Inflammatory macrophage (primary cell): ENCODE measurements around the gene POM121C.
"Not testable (repeated sequence)": the region's sequence is repeated elsewhere in the genome, so short reads cannot be mapped to it uniquely, and the experiment has no call there.

Experiments used
- DNase-seq, 2 donors: peaks; one replicate each; pipeline ENCODE4 v3.0.0-alpha.2; 2020 to 2022
- total RNA-seq, 18 experiments: gene quantifications; one replicate each; lab custom pipeline; 2026; ENCODE audit warnings: mixed read lengths in 6 of 18, inconsistent platforms in 2 of 18; lab: John Stamatoyannopoulos, UW

The POM121C gene
- 2.9 to 28.8 (median 6.2) reads per million in 18 experiments for total RNA-seq

- DNase-seq, result peak; percentile 73 to 83
Observed at GRCh38 chr7:75485979-75486643, at the start of gene POM121C. Gene POM121C (minus strand): TSS chr7:75486299. CDS start chr7:75441496, 44,803 bp downstream.

GRCh38 chr7:75534727-75535307, 48.7 kb upstream of the POM121C start:
- DNase-seq, result peak; percentile 73 to 85

GRCh38 chr7:75533926-75534325, 47.8 kb upstream of the POM121C start:
- DNase-seq, result no peak

- DNase-seq, result no peak
Observed at GRCh38 chr7:75532639-75533038, 46.5 kb upstream of the POM121C start.

- DNase-seq, result no peak
Observed at GRCh38 chr7:75531359-75531821, 45.3 kb upstream of the POM121C start.

GRCh38 chr7:75527224-75527722, 41.2 kb upstream of the POM121C start:
- DNase-seq, result peak; percentile 7 to 20

GRCh38 chr7:75521727-75522126, 35.6 kb upstream of the POM121C start:
- not testable (repeated sequence) for DNase-seq

GRCh38 chr7:75518842-75519241, 32.7 kb upstream of the POM121C start:
- DNase-seq, result not testable (repeated sequence)

- DNase-seq, result not testable (repeated sequence)
Observed at GRCh38 chr7:75509033-75509432, 22.9 kb upstream of the POM121C start.

- not testable (repeated sequence) for DNase-seq
Observed at GRCh38 chr7:75492020-75492419, 5.9 kb upstream of the POM121C start, which contains the start of gene SPDYE5. Gene SPDYE5 (plus strand): TSS chr7:75492320. CDS start chr7:75494048, 1,728 bp downstream.

GRCh38 chr7:75485355-75485978, 632 bp downstream of the POM121C start:
- DNase-seq, result not testable (repeated sequence)

GRCh38 chr7:75480313-75480712, 5.8 kb downstream of the POM121C start:
- not testable (repeated sequence) for DNase-seq

GRCh38 chr7:75477457-75477856, 8.6 kb downstream of the POM121C start:
- not testable (repeated sequence) for DNase-seq

GRCh38 chr7:75470166-75470565, 15.9 kb downstream of the POM121C start:
- not testable (repeated sequence) for DNase-seq

GRCh38 chr7:75460541-75460940, 25.6 kb downstream of the POM121C start:
- DNase-seq, result not testable (repeated sequence)

- DNase-seq, result not testable (repeated sequence)
Observed at GRCh38 chr7:75458034-75458433, 28.1 kb downstream of the POM121C start.

- DNase-seq, result peak; percentile 48 to 49
Observed at GRCh38 chr7:75456403-75456802, 29.7 kb downstream of the POM121C start.

GRCh38 chr7:75452494-75452955, 33.6 kb downstream of the POM121C start:
- not testable (repeated sequence) for DNase-seq

GRCh38 chr7:75449946-75450345, 36.2 kb downstream of the POM121C start:
- not testable (repeated sequence) for DNase-seq

- peak in 1 of 2 donors; percentile 0 for DNase-seq
Observed at GRCh38 chr7:75442465-75443111, 43.5 kb downstream of the POM121C start.

- DNase-seq, result not testable (repeated sequence)
Observed at GRCh38 chr7:75442101-75442464, 44.0 kb downstream of the POM121C start.

- not testable (repeated sequence) for DNase-seq
Observed at GRCh38 chr7:75439000-75439399, 47.1 kb downstream of the POM121C start.
